ENCODE data around the gene ZNF385C.

DNA sequence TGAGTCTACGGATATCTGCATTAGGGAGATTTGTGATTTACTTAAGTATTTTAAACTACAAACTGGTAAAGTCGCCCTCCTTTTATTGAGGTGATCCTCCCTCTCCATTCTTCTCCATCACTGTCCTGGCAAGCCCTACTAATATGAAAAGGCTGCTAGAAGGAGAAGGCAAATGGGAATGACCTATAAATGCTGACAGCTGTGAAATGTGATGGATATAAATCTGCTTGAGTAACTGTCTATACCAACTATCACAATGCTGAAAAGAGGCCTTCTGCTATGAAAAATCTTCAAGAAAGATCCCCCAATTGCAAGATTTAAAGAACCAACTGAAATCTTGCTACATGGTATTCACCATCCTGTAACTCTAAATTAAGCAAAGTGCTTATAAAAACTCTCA lies 96.5 kb downstream of the ZNF385C start:
- no peak for TF ChIP-seq EZH2 (optimal IDR thresholded peaks at IDR 0.05; ENCODE audit: low read depth, low read length)
- TF ChIP-seq, protein P1, sequence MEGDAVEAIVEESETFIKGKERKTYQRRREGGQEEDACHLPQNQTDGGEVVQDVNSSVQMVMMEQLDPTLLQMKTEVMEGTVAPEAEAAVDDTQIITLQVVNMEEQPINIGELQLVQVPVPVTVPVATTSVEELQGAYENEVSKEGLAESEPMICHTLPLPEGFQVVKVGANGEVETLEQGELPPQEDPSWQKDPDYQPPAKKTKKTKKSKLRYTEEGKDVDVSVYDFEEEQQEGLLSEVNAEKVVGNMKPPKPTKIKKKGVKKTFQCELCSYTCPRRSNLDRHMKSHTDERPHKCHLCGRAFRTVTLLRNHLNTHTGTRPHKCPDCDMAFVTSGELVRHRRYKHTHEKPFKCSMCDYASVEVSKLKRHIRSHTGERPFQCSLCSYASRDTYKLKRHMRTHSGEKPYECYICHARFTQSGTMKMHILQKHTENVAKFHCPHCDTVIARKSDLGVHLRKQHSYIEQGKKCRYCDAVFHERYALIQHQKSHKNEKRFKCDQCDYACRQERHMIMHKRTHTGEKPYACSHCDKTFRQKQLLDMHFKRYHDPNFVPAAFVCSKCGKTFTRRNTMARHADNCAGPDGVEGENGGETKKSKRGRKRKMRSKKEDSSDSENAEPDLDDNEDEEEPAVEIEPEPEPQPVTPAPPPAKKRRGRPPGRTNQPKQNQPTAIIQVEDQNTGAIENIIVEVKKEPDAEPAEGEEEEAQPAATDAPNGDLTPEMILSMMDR (IDR thresholded peaks at IDR 0.05; ENCODE audit: low read length) = no peak
- TF ChIP-seq EZH2phosphoT487 (IDR thresholded peaks at IDR 0.05; ENCODE audit: low read length) = no peak

Data from MM.1S (cell line).